HepG2 (cell line): ENCODE data around the gene HSD17B8.

Experiments used
- GZF1 ChIP-seq: sonication (generic); formaldehyde crosslinking; IDR thresholded peaks from 2 replicates; pipeline ENCODE4 v1.5.1; 2020; ENCODE audit warnings: mild to moderate bottlenecking, missing genetic modification reagents
- TF ChIP-seq, protein P1 (sequence below): sonication (generic); formaldehyde crosslinking; IDR thresholded peaks from 2 replicates; pipeline ENCODE4 v1.5.0; 2020; ENCODE audit warnings: mild to moderate bottlenecking, missing genetic modification reagents, moderate library complexity
- TF ChIP-seq, protein P2 (sequence below): IDR thresholded peaks from 2 replicates; pipeline ENCODE4 v1.6.1; 2012; ENCODE audit warnings: inconsistent platforms

DNA sequence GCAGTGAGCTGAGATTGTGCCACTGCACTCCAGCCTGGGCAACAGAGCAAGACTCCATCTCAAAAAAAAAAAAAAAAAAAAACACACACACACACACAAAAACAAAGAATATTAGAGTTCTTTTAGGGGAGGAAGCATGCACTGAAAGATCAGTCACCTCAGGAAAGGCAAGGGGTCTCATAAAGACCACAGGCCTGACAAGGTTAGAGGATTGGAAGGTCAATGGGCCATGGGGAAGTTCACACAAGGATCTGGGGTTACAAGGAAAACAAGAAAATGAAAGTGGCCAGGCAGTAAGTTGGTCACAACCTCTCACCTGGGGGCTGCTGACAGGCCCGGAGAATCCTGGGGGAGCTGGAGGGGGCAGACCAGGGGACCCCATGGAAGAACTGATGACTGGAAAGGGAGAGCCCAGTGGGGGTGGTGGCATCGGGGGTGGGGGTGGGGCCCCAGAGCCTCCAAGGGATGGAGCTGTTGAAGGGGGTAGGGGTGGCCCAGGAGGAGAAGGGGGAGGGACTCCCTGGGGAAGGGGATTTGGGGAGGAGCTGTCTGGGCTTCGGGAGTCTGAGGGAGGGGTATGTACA is 5.5 kb upstream of the HSD17B8 start:
- TF ChIP-seq, protein P1, sequence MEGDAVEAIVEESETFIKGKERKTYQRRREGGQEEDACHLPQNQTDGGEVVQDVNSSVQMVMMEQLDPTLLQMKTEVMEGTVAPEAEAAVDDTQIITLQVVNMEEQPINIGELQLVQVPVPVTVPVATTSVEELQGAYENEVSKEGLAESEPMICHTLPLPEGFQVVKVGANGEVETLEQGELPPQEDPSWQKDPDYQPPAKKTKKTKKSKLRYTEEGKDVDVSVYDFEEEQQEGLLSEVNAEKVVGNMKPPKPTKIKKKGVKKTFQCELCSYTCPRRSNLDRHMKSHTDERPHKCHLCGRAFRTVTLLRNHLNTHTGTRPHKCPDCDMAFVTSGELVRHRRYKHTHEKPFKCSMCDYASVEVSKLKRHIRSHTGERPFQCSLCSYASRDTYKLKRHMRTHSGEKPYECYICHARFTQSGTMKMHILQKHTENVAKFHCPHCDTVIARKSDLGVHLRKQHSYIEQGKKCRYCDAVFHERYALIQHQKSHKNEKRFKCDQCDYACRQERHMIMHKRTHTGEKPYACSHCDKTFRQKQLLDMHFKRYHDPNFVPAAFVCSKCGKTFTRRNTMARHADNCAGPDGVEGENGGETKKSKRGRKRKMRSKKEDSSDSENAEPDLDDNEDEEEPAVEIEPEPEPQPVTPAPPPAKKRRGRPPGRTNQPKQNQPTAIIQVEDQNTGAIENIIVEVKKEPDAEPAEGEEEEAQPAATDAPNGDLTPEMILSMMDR (CRISPR knock-in tag), result no peak
- TF ChIP-seq, protein P2, sequence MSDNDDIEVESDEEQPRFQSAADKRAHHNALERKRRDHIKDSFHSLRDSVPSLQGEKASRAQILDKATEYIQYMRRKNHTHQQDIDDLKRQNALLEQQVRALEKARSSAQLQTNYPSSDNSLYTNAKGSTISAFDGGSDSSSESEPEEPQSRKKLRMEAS, result no peak
- no peak for TF ChIP-seq GZF1 (CRISPR knock-in tag)
